ACHN (cell line): ENCODE measurements around the gene ZNF846.

Source experiments
- DNase-seq: peaks from one replicate; pipeline ENCODE4 v3.0.0-alpha.2; 2015
- in situ Hi-C: cut with HindIII; loops from 2 replicates; pipeline ENCODE4 v1.10.0; 2017; ENCODE audit warnings: low sequenced_read_pairs, low pct_ligation_motif_present, low pct_unique_long_range_greater_than_20kb

Gene ZNF846

GRCh38 chr19:9705836-9706235, 62.7 kb downstream of the ZNF846 start:
- no peak for DNase-seq
- in situ Hi-C loops = no loop called here

- DNase-seq = no peak
- in situ Hi-C loops = no loop called here
These were observed 66.4 kb downstream of the ZNF846 start for GRCh38 chr19:9702186-9702585.
